HepG2 (cell line): ENCODE measurements around the gene APC2. TPM values are rescaled to one million over a fixed set of nuclear protein-coding genes. Genes with fewer than 3 reads are reported as not detected.

Experiments
- BCL3 ChIP-seq: sonication (generic); formaldehyde crosslinking; IDR thresholded peaks from 2 replicates; pipeline ENCODE4 v1.5.1; 2020; ENCODE audit warnings: mild to moderate bottlenecking, missing genetic modification reagents, moderate library complexity
- CCDC6 ChIP-seq: sonication (generic); formaldehyde crosslinking; IDR thresholded peaks from 2 replicates; pipeline ENCODE4 v1.8.1; 2022; ENCODE audit warnings: mild to moderate bottlenecking, missing genetic modification reagents, moderate library complexity
- CEBPB ChIP-seq: IDR thresholded peaks from 2 replicates; pipeline ENCODE4 v1.6.1; 2011; ENCODE audit warnings: low read depth, low read length, improper control_type of control experiment, borderline replicate concordance
- DBP ChIP-seq: sonication (generic); formaldehyde crosslinking; IDR thresholded peaks from 2 replicates; pipeline ENCODE4 v1.4.0; 2020; ENCODE audit warnings: missing genetic modification reagents; ENCODE audit errors: not compliant biosample characterization
- FOXP1 ChIP-seq, 2 experiments: fragments of 450-650 bp in 1 of 2; IDR thresholded peaks; 2 replicates each; pipeline ENCODE4 v1.6.1; 2017 to 2018; ENCODE audit warnings: antibody characterized with exemption in 1 of 2
- GATA4 ChIP-seq: sonication (generic); IDR thresholded peaks from 2 replicates; pipeline ENCODE4 v1.6.1; 2016; ENCODE audit warnings: antibody characterized with exemption, low read depth, borderline replicate concordance
- HDAC1 ChIP-seq: sonication (generic); formaldehyde crosslinking; IDR thresholded peaks from 2 replicates; pipeline ENCODE4 v1.5.1; 2020; ENCODE audit warnings: mild to moderate bottlenecking, missing genetic modification reagents
- ISL2 ChIP-seq: sonication (generic); formaldehyde crosslinking; IDR thresholded peaks from 2 replicates; pipeline ENCODE4 v1.5.0; 2020; ENCODE audit warnings: missing genetic modification reagents
- JDP2 ChIP-seq: sonication (generic); formaldehyde crosslinking; IDR thresholded peaks from 2 replicates; pipeline ENCODE4 v1.8.1; 2022; ENCODE audit warnings: missing genetic modification reagents, borderline replicate concordance
- MED1 ChIP-seq: sonication (generic); formaldehyde crosslinking; IDR thresholded peaks from 2 replicates; pipeline ENCODE4 v1.4.0; 2020; ENCODE audit warnings: missing genetic modification reagents
- PTBP1 ChIP-seq: fragments of 200-400 bp; formaldehyde crosslinking; IDR thresholded peaks from 2 replicates; pipeline ENCODE4 v1.6.1; 2018; ENCODE audit warnings: low read length, low read depth; ENCODE audit not compliant: poor library complexity, severe bottlenecking
- SOX13 ChIP-seq, 3 experiments: fragments of 450-650 bp in 1 of 3; sonication (generic) in 1 of 3; formaldehyde crosslinking in 1 of 3; IDR thresholded peaks in 2 of 3; conservative IDR thresholded peaks in 1 of 3; 2 replicates each; pipeline versions ENCODE4 v1.5.0 to v1.6.1; 2016 to 2020; ENCODE audit warnings: antibody characterized with exemption in 1 of 3, mild to moderate bottlenecking in 1 of 3, missing compliant biosample characterization in 1 of 3, missing genetic modification reagents in 1 of 3, moderate library complexity in 1 of 3
- SPEN ChIP-seq: sonication (generic); formaldehyde crosslinking; IDR thresholded peaks from 2 replicates; pipeline ENCODE4 v1.5.1; 2020; ENCODE audit warnings: low read depth, mild to moderate bottlenecking, missing genetic modification reagents
- TGIF2 ChIP-seq: IDR thresholded peaks from 2 replicates; pipeline ENCODE4 v1.6.1; 2016; ENCODE audit warnings: control low read depth, missing compliant biosample characterization
- TRAFD1 ChIP-seq: sonication (generic); formaldehyde crosslinking; IDR thresholded peaks from 2 replicates; pipeline ENCODE4 v1.5.1; 2020; ENCODE audit warnings: missing genetic modification reagents, mild to moderate bottlenecking, borderline replicate concordance
- ZBTB14 ChIP-seq: sonication (generic); formaldehyde crosslinking; IDR thresholded peaks from 2 replicates; pipeline ENCODE4 v1.4.0; 2020; ENCODE audit warnings: missing genetic modification reagents
- ZNF280B ChIP-seq: sonication (generic); formaldehyde crosslinking; IDR thresholded peaks from 2 replicates; pipeline ENCODE4 v1.5.0; 2020; ENCODE audit warnings: missing genetic modification reagents, mild to moderate bottlenecking, borderline replicate concordance
- ZNF460 ChIP-seq: sonication (generic); formaldehyde crosslinking; IDR thresholded peaks from 2 replicates; pipeline ENCODE4 v1.5.1; 2020; ENCODE audit warnings: missing genetic modification reagents, mild to moderate bottlenecking, borderline replicate concordance
- ZNF691 ChIP-seq: sonication (generic); formaldehyde crosslinking; IDR thresholded peaks from 2 replicates; pipeline ENCODE4 v1.4.0; 2020; ENCODE audit warnings: missing genetic modification reagents, low read depth, mild to moderate bottlenecking, borderline replicate concordance
- polyA plus RNA-seq, 8 experiments: library from polyadenylated mRNA; depleted of rRNA in 3 of 8; stranded (reverse) in 7 of 8; unstranded in 1 of 8; fragments of >200 nt; fragmentation: Illumina TruSeq in 4 of 8; extraction: Trizol in 4 of 8; gene quantifications; 2 replicates each; pipeline versions ENCODE4 v1.2.1 to v1.2.3, GENCODE V29; 2011 to 2016; ENCODE audit warnings: low read depth in 4 of 8, missing spikeins in 1 of 8, mixed read lengths in 1 of 8; ENCODE audit not compliant: insufficient read depth in 1 of 8
- total RNA-seq, 5 experiments: library from RNA; depleted of rRNA; stranded (reverse); fragments of >200 nt; fragmentation: Illumina TruSeq; extraction: Trizol; gene quantifications; 2 replicates each; pipeline ENCODE4 v1.2.3, GENCODE V29; 2016; ENCODE audit warnings: low read depth in 1 of 5

APC2 gene
- total and polyA plus RNA-seq, 2 of the 13 experiments (the other 11 are each of a cell fraction or from before 2014, with no cell fraction given): 0.08 to 0.22 TPM

- TF ChIP-seq CEBPB (peak; percentile 40; the same call in 1 of the 2 replicates), SOX13 (IDR thresholded peaks at IDR 0.05) (no peak), SOX13 (CRISPR knock-in tag; conservative IDR thresholded peaks at IDR 0.05 in 1 of 2, IDR thresholded peaks at IDR 0.05 in 1 of 2) (peak in 1 of 2 experiments; percentile 64; a peak in 2 of 4 replicates), PTBP1 (peak; percentile 77), TRAFD1 (no peak), HDAC1 (CRISPR knock-in tag) (peak; percentile 82), SPEN (CRISPR knock-in tag) (peak; percentile 33; the same call in 1 of the 2 replicates), BCL3 (CRISPR knock-in tag) (peak; percentile 52; the same call in 1 of the 2 replicates), JDP2 (CRISPR knock-in tag) (no peak), ISL2 (CRISPR knock-in tag) (peak; percentile 41), GATA4 (no peak; the same call in 1 of the 2 replicates), MED1 (CRISPR knock-in tag) (peak; percentile 85), ZNF280B (CRISPR knock-in tag) (peak; percentile 24; the same call in 1 of the 2 replicates), TGIF2 (no peak), FOXP1 (IDR thresholded peaks at IDR 0.05) (no peak), FOXP1 (CRISPR knock-in tag; IDR thresholded peaks at IDR 0.05) (peak; percentile 11; the same call in 1 of the 2 replicates), ZNF691 (CRISPR knock-in tag) (0 out of 2 replicates have a peak, but pooled peaks have one; percentile 48), DBP (no peak), ZNF460 (CRISPR knock-in tag) (peak; percentile 71; the same call in 1 of the 2 replicates), ZBTB14 (CRISPR knock-in tag) (peak; percentile 63; the same call in 1 of the 2 replicates), CCDC6 (0 out of 2 replicates have a peak, but pooled peaks have one; percentile 43)
These were observed 49.4 kb upstream of the APC2 start (continued) for GRCh38 chr19:1400281-1401137.
